GM10266 (cell line): ENCODE results near the gene LRRC36.

Source experiments
- DNase-seq: peaks from one replicate; pipeline ENCODE4 v3.0.0; 2012; ENCODE audit errors: extremely low spot score
- CTCF ChIP-seq: IDR thresholded peaks from 2 replicates; pipeline ENCODE4 v1.5.1; 2012; ENCODE audit warnings: mild to moderate bottlenecking, low read depth; ENCODE audit not compliant: control insufficient read depth, insufficient read depth; ENCODE audit errors: missing control alignments

The LRRC36 gene

GRCh38 chr16:67311607-67312488 lies 14.8 kb upstream of the LRRC36 start:
- TF ChIP-seq CTCF = no peak
- peak; percentile 78 for DNase-seq

GRCh38 chr16:67312719-67313118 lies 13.9 kb upstream of the LRRC36 start:
- DNase-seq = no peak
- no peak for TF ChIP-seq CTCF

- TF ChIP-seq CTCF = no peak
- no peak for DNase-seq
Observed at GRCh38 chr16:67317853-67318252, 8.8 kb upstream of the LRRC36 start.

- TF ChIP-seq CTCF = no peak
Observed at GRCh38 chr16:67326115-67326471, 522 bp upstream of the LRRC36 start.

GRCh38 chr16:67327743-67328142 lies 1.1 kb downstream of the LRRC36 start:
- DNase-seq = peak; percentile 20
- no peak for TF ChIP-seq CTCF

More at GRCh38 chr16:67326115-67326471, 522 bp upstream of the LRRC36 start:
- DNase-seq = no peak

GRCh38 chr16:67329901-67330300 lies 3.3 kb downstream of the LRRC36 start:
- TF ChIP-seq CTCF = no peak
- no peak for DNase-seq

GRCh38 chr16:67333315-67333714 lies 6.7 kb downstream of the LRRC36 start:
- no peak for TF ChIP-seq CTCF
- DNase-seq = no peak
